PFSK-1 (cell line): Measurements from ENCODE around the gene FHIP2A.

Experiments
- FOXP2 ChIP-seq: optimal IDR thresholded peaks from 2 replicates; pipeline ENCODE3; 2011; ENCODE audit warnings: borderline replicate concordance, control low read depth, inconsistent platforms; ENCODE audit not compliant: insufficient read depth; ENCODE audit errors: extremely low read length, extremely low read depth
- POLR2AphosphoS5 ChIP-seq: IDR thresholded peaks from 2 replicates; pipeline ENCODE4 v1.6.1; 2012; ENCODE audit warnings: low read depth, mild to moderate bottlenecking, control low read depth, low read length, moderate library complexity
- SIN3A ChIP-seq: IDR thresholded peaks from 2 replicates; pipeline ENCODE4 v1.6.1; 2012; ENCODE audit warnings: mild to moderate bottlenecking, low read length, moderate library complexity, borderline replicate concordance; ENCODE audit not compliant: insufficient read depth
- TAF1 ChIP-seq: IDR thresholded peaks from 2 replicates; pipeline ENCODE4 v1.6.1; 2012; ENCODE audit warnings: low read length, control low read depth, borderline replicate concordance; ENCODE audit not compliant: insufficient read depth
- TF ChIP-seq, protein P1 (sequence below), 2 experiments: IDR thresholded peaks; 2 replicates each; pipeline versions ENCODE4 v1.6.1 to v1.8.0; 2011 to 2012; ENCODE audit warnings: low read depth in 2 of 2, low read length in 2 of 2, control low read depth in 1 of 2, inconsistent platforms in 1 of 2, mild to moderate bottlenecking in 1 of 2, moderate library complexity in 1 of 2; ENCODE audit not compliant: insufficient read depth in 1 of 2

Gene FHIP2A

GRCh38 chr10:114870486-114870885 lies 48.9 kb downstream of the FHIP2A start:
- TF ChIP-seq FOXP2, result no peak
- no peak for TF ChIP-seq SIN3A
- no peak for TF ChIP-seq POLR2AphosphoS5
- TF ChIP-seq TAF1, result no peak
- TF ChIP-seq, protein P1, sequence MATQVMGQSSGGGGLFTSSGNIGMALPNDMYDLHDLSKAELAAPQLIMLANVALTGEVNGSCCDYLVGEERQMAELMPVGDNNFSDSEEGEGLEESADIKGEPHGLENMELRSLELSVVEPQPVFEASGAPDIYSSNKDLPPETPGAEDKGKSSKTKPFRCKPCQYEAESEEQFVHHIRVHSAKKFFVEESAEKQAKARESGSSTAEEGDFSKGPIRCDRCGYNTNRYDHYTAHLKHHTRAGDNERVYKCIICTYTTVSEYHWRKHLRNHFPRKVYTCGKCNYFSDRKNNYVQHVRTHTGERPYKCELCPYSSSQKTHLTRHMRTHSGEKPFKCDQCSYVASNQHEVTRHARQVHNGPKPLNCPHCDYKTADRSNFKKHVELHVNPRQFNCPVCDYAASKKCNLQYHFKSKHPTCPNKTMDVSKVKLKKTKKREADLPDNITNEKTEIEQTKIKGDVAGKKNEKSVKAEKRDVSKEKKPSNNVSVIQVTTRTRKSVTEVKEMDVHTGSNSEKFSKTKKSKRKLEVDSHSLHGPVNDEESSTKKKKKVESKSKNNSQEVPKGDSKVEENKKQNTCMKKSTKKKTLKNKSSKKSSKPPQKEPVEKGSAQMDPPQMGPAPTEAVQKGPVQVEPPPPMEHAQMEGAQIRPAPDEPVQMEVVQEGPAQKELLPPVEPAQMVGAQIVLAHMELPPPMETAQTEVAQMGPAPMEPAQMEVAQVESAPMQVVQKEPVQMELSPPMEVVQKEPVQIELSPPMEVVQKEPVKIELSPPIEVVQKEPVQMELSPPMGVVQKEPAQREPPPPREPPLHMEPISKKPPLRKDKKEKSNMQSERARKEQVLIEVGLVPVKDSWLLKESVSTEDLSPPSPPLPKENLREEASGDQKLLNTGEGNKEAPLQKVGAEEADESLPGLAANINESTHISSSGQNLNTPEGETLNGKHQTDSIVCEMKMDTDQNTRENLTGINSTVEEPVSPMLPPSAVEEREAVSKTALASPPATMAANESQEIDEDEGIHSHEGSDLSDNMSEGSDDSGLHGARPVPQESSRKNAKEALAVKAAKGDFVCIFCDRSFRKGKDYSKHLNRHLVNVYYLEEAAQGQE (IDR thresholded peaks at IDR 0.05; ENCODE audit: insufficient read depth in 1 of 2, low read depth in 2 of 2, low read length in 2 of 2), result no peak

- no peak for TF ChIP-seq POLR2AphosphoS5
- TF ChIP-seq, protein P1 (IDR thresholded peaks at IDR 0.05; ENCODE audit: insufficient read depth in 1 of 2, low read depth in 2 of 2, low read length in 2 of 2), result no peak
- no peak for TF ChIP-seq TAF1
- no peak for TF ChIP-seq SIN3A
- TF ChIP-seq FOXP2, result no peak
Observed at GRCh38 chr10:114871379-114871778, 49.8 kb downstream of the FHIP2A start.
